Subcutaneous preadipocyte (primary cell): ENCODE data around the gene TBP. TPM values are rescaled to one million over a fixed set of nuclear protein-coding genes. Genes with fewer than 3 reads are reported as not detected.

Experiments
- total RNA-seq: library from RNA; depleted of rRNA; stranded (reverse); fragments of >200 nt; gene quantifications from 2 replicates; pipeline ENCODE4 v1.2.3, GENCODE V29; 2012

Gene TBP
- total RNA-seq, result 9.6 and 12.9 TPM in 2 replicates

GRCh38 chr6:170554013-170554795 lies at the start of gene TBP:
Gene TBP, plus strand, starts transcription at chr6:170554369. Its CDS starts 2,661 bp downstream, at chr6:170557030.

GRCh38 chr6:170552765-170553533 lies 1.2 kb upstream of the TBP start, which contains the start of gene PSMB1:
Gene PSMB1, minus strand, starts transcription at chr6:170553307. Its CDS starts 65 bp downstream, at chr6:170553242.

GRCh38 chr6:170584181-170584953 lies 30.2 kb downstream of the TBP start, which contains the start of gene PDCD2:
Gene PDCD2, minus strand, starts transcription at chr6:170584637. Its CDS starts 56 bp downstream, at chr6:170584581.

Other genes starting within 250 kb of the TBP start
- 9.9 and 12.5 TPM in 2 replicates for gene FAM120B, start 247.6 kb upstream of the TBP start, total RNA-seq
- 286 and 362 TPM in 2 replicates for gene PSMB1, start 1.1 kb upstream of the TBP start, total RNA-seq
- gene PDCD2, start 30.3 kb downstream of the TBP start, total RNA-seq, result 65.0 and 85.4 TPM in 2 replicates